HUES64 (cell line): ENCODE measurements around the gene ZNF333.

ENCODE experiments used
- H3K27ac ChIP-seq: 2 replicates; pipeline ENCODE4 v1.7.0; 2013; ENCODE audit warnings: low read depth, low read length, inconsistent platforms
- H3K27me3 ChIP-seq: 2 replicates; pipeline ENCODE4 v1.6.1; 2013; ENCODE audit warnings: mild to moderate bottlenecking, low read length; ENCODE audit not compliant: insufficient read depth
- H3K36me3 ChIP-seq: 2 replicates; pipeline ENCODE4 v1.6.1; 2013; ENCODE audit warnings: mild to moderate bottlenecking, low read length; ENCODE audit not compliant: insufficient read depth
- H3K4me1 ChIP-seq: 2 replicates; pipeline ENCODE4 v1.6.1; 2013; ENCODE audit warnings: mild to moderate bottlenecking, low read length, moderate library complexity; ENCODE audit not compliant: insufficient read depth
- H3K4me3 ChIP-seq: 2 replicates; pipeline ENCODE4 v1.5.1; 2013; ENCODE audit warnings: mild to moderate bottlenecking, low read length, moderate library complexity
- H3K9ac ChIP-seq: 2 replicates; pipeline ENCODE4 v1.6.1; 2013; ENCODE audit warnings: mild to moderate bottlenecking, low read depth, low read length
- H3K9me3 ChIP-seq: 2 replicates; pipeline ENCODE4 v1.6.1; 2013; ENCODE audit warnings: low read depth, low read length; ENCODE audit not compliant: insufficient read depth
- WGBS: fragments of 150-250, 120-280 bp; methylation state at CpG from one replicate; pipeline ENCODE4 v1.1.7; 2013; ENCODE audit warnings: missing lambda C conversion rate; 5-methylcytosine and 5-hydroxymethylcytosine counted together

The ZNF333 gene

DNA sequence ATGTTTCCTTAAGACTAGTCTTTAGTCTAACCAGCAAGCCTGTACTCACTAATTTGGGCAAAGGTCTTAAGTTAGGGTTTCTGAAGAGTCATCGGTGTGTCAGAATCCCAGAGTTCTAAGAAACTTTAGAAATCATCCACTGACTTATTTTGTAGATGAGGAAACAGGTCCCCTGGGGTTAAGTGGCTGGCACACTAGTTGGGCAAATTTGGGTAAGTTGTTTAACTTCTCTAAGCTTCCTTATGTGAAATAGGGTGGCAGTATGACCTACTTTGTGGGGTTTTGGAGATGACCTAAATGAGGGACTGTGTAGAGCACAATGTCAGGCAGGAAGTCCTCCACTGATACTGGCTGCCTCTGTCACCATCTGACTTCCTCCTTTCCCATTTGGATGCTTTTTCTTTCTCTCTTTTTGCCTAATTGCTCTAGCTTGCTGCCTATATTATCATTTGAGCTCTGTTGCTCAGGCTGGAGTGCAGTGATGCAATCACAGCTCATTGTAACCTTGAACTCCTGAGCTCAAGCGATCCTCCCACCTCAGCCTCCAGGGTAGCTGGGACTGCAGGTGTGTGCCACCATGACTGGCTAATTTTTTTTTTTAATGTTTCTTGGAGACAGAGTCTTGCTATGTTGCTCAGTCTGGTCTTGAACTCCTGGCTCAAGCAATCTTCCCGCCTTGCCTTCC lies 17.5 kb upstream of the ZNF333 start:
- WGBS, result 71% methylated on average over 3 of the region's 3 CpGs
- peaks cover 65% of the 10 kb centered on the region for H3K9me3 ChIP-seq
- no peak overlapping the region for H3K4me3 ChIP-seq
- no peaks in the 10 kb centered on the region for H3K36me3 ChIP-seq
- H3K27ac ChIP-seq, result no peak overlapping the region
- H3K4me1 ChIP-seq, result no peaks in the 10 kb centered on the region
- H3K9ac ChIP-seq, result no peak overlapping the region
- no peaks in the 10 kb centered on the region for H3K27me3 ChIP-seq

DNA sequence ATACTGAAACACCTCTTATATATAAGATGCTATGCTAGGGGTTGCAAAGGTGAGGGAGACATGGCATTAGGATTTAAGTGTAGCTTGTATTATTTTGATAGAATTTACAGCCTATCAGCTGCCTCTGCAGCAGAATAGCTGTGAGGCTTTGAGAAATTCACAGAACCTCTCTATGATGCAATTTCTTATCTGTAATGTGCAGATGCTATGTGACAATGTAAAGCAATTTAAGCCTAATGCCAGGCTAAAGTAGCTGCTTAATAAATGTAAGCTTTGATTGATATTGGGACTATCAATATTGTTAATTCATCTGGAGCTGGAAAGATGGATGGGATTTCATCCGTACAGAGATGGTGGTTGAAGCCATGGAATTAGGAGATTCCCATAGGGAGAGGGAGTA lies 16.8 kb upstream of the ZNF333 start:
- 78% methylated on average over 1 of the region's 1 CpG for WGBS
- Histone ChIP-seq H3K27ac (no peak overlapping the region), H3K4me1 (no peaks in the 10 kb centered on the region), H3K36me3 (no peaks in the 10 kb centered on the region), H3K27me3 (no peaks in the 10 kb centered on the region), H3K4me3 (no peak overlapping the region), H3K9ac (no peak overlapping the region), H3K9me3 (peaks cover 67% of the 10 kb centered on the region)

DNA sequence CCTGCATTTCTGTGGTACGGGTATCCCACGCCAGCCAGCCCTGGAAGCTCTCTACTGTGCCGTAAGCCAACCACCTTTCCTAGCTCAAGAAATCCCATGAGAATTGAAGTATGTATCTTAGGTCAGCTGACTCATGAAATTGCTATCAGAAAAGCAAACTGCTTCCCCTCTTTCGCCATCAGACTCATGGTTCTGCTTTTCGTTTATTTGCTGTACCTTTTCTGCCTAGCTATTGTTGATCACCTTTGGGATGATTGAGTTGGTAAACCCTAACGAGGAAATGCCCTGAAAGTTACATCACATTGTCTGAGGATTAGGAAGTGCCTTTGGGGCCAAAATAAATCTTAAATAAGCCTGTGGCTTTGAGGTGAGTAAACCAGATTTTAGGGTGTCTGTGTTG lies 15.1 kb upstream of the ZNF333 start, which contains the start of gene ADGRE3:
ADGRE3 (minus strand) TSS at position 81 of the 400 bp plus-strand sequence; CDS start at position 7, 74 bp downstream.
- Histone ChIP-seq H3K27me3 (no peaks in the 10 kb centered on the region), H3K36me3 (no peaks in the 10 kb centered on the region), H3K9ac (no peak within 1 kb of the TSS), H3K27ac (no peak within 1 kb of the TSS), H3K4me3 (no peak within 1 kb of the TSS), H3K9me3 (peaks cover 55% of the 10 kb centered on the region), H3K4me1 (no peaks in the 10 kb centered on the region)
- 83% methylated on average over 6 of the region's 6 CpGs for WGBS

- 78% methylated on average over 10 of the region's 10 CpGs for WGBS
- Histone ChIP-seq H3K9ac (no peak overlapping the region), H3K9me3 (peaks cover 38% of the 10 kb centered on the region), H3K4me3 (no peak overlapping the region), H3K36me3 (no peaks in the 10 kb centered on the region), H3K4me1 (no peaks in the 10 kb centered on the region), H3K27ac (no peak overlapping the region), H3K27me3 (no peaks in the 10 kb centered on the region)
Observed at GRCh38 chr19:14676762-14677161, 13.1 kb upstream of the ZNF333 start.

DNA sequence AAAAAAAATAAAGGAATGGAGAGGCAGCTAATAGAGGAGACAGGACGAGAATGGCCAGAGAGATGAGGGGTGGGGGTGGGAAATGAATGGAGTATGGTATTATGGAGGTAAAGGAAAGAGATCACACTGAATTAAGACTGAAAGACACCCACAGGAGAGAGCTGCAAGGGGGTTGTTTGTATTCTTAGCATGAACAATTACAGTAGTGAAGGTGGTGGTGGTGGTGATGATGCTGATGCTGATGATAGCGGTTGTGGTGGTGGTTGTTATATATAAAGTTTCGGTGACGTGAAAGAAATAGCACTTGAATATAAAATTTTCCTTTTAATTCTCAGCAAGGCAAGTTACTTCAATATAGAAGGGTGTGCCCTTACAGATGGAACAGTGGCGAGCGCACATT lies 12.4 kb upstream of the ZNF333 start:
- Histone ChIP-seq H3K27me3 (no peaks in the 10 kb centered on the region), H3K4me1 (no peaks in the 10 kb centered on the region), H3K9ac (no peak overlapping the region), H3K9me3 (peaks cover 31% of the 10 kb centered on the region), H3K36me3 (no peaks in the 10 kb centered on the region), H3K27ac (no peak overlapping the region), H3K4me3 (no peak overlapping the region)
- WGBS, result 88% methylated on average over 5 of the region's 6 CpGs

GRCh38 chr19:14678199-14678598 lies 11.6 kb upstream of the ZNF333 start:
- no peak overlapping the region for H3K27ac ChIP-seq
- H3K9me3 ChIP-seq, result peaks cover 26% of the 10 kb centered on the region
- H3K4me3 ChIP-seq, result no peak overlapping the region
- H3K36me3 ChIP-seq, result no peaks in the 10 kb centered on the region
- WGBS, result 81% methylated on average over 9 of the region's 9 CpGs
- no peak overlapping the region for H3K9ac ChIP-seq
- no peaks in the 10 kb centered on the region for H3K4me1 ChIP-seq
- no peaks in the 10 kb centered on the region for H3K27me3 ChIP-seq

GRCh38 chr19:14682084-14682483 lies 7.8 kb upstream of the ZNF333 start:
- no peak overlapping the region for H3K27ac ChIP-seq
- H3K9me3 ChIP-seq, result peaks cover 6% of the 10 kb centered on the region; the same call in 1 of the 2 replicates
- WGBS, result 75% methylated on average over 2 of the region's 2 CpGs
- no peaks in the 10 kb centered on the region for H3K27me3 ChIP-seq
- H3K4me1 ChIP-seq, result no peaks in the 10 kb centered on the region
- no peak overlapping the region for H3K4me3 ChIP-seq
- H3K9ac ChIP-seq, result no peak overlapping the region
- no peaks in the 10 kb centered on the region for H3K36me3 ChIP-seq

DNA sequence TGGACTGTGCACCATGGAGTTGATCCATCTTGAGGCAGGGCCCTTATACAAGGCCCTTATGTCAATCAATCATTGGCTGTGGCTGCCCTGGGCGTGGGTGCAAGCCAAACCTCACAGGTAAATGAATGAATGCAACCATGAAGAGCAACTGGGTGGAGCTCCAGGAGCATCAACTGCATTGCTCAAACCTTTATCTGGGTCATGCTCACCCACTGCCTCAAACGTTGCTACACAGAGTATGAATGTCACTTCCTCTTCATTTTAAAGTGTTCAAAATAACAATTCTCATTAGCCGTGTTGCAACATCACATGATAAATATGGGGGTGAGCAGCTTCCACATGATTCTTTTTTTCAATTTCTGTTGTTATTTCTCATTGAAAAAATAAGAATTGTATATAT lies 6.4 kb upstream of the ZNF333 start:
- no peak overlapping the region for H3K27ac ChIP-seq
- no peak overlapping the region for H3K4me3 ChIP-seq
- H3K36me3 ChIP-seq, result no peaks in the 10 kb centered on the region
- H3K27me3 ChIP-seq, result no peaks in the 10 kb centered on the region
- H3K4me1 ChIP-seq, result no peaks in the 10 kb centered on the region
- WGBS, result 52% methylated on average over 3 of the region's 3 CpGs
- no peak overlapping the region for H3K9ac ChIP-seq
- H3K9me3 ChIP-seq, result peaks cover under 1% of the 10 kb centered on the region; the same call in 1 of the 2 replicates

- H3K36me3 ChIP-seq, result no peaks in the 10 kb centered on the region
- no peaks in the 10 kb centered on the region for H3K9me3 ChIP-seq
- H3K9ac ChIP-seq, result no peak overlapping the region
- no peaks in the 10 kb centered on the region for H3K4me1 ChIP-seq
- no peak overlapping the region for H3K4me3 ChIP-seq
- no peaks in the 10 kb centered on the region for H3K27me3 ChIP-seq
- H3K27ac ChIP-seq, result no peak overlapping the region
- WGBS, result 27% methylated on average over 2 of the region's 3 CpGs
Observed at GRCh38 chr19:14686411-14686810, 3.4 kb upstream of the ZNF333 start.

GRCh38 chr19:14694641-14695266 lies 4.9 kb downstream of the ZNF333 start:
- Histone ChIP-seq H3K4me1 (no peaks in the 10 kb centered on the region), H3K4me3 (no peak overlapping the region), H3K27ac (no peak overlapping the region), H3K9me3 (no peaks in the 10 kb centered on the region), H3K36me3 (peaks cover 25% of the 10 kb centered on the region), H3K9ac (no peak overlapping the region), H3K27me3 (no peaks in the 10 kb centered on the region)
- WGBS, result 95% methylated on average over 13 of the region's 13 CpGs

DNA sequence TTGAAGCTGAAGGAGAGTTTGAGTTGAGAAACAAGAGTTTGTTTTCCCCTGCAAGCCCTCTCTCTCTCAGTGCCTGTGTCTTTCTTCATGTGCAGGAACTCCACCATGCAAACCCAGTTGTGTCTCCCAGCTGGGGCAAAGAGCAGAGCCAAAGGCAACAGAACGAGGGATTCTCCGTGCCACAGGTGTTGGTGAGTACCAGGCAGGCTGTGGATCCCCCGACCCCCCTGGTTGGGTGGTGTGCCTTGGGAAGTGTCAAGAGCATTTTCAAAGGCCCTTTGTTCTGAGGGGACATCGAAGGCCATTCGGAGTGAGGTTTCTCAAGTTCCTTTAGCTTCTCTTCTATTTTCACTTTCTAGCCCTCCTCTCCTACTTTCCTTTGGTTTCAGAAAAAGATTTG lies 5.6 kb downstream of the ZNF333 start:
- Histone ChIP-seq H3K27ac (no peak overlapping the region), H3K9me3 (no peaks in the 10 kb centered on the region), H3K36me3 (peaks cover 32% of the 10 kb centered on the region), H3K27me3 (no peaks in the 10 kb centered on the region), H3K4me3 (no peak overlapping the region), H3K9ac (no peak overlapping the region), H3K4me1 (no peaks in the 10 kb centered on the region)
- WGBS, result 89% methylated on average over 5 of the region's 5 CpGs
